A549 treated with AZD9567 at 1 μM for 4 hours (cell line): Measurements from ENCODE around the gene HSPE1. TPM values are rescaled to one million over a fixed set of nuclear protein-coding genes. Genes with fewer than 3 reads are reported as not detected.

ENCODE experiments used
- total RNA-seq: library from RNA; stranded (reverse); fragments of 200-300 nt; extraction: Qiagen RNA extraction; gene quantifications from 5 replicates; pipeline ENCODE4 v1.2.3, GENCODE V29; 2022; ENCODE audit not compliant: insufficient read depth

The HSPE1 gene
- 426 to 847 TPM (median 472 TPM) in 5 replicates for total RNA-seq

GRCh38 chr2:197499594-197500502 lies at the start of gene HSPE1, which contains the start of gene HSPD1:
Gene HSPE1, plus strand, starts transcription at chr2:197500379. Its CDS starts 58 bp downstream, at chr2:197500437.
Gene HSPD1, minus strand, starts transcription at chr2:197499840. Its CDS starts 992 bp downstream, at chr2:197498848.

GRCh38 chr2:197453123-197453913 lies 46.9 kb upstream of the HSPE1 start, which contains the start of gene COQ10B:
Gene COQ10B, plus strand, starts transcription at chr2:197453552. Its CDS starts 9 bp downstream, at chr2:197453561.

GRCh38 chr2:197515739-197516392 lies 15.7 kb downstream of the HSPE1 start, which contains the start of gene MOB4:
Gene MOB4, plus strand, starts transcription at chr2:197516066. Its CDS starts 21 bp downstream, at chr2:197516087.

Other genes starting within 250 kb of the HSPE1 start
- 0.78 to 2.2 TPM (median 1.9 TPM) in 5 replicates for gene ANKRD44, start 189.6 kb upstream of the HSPE1 start, total RNA-seq
- 117 to 174 TPM (median 121 TPM) in 5 replicates for gene SF3B1, start 65.4 kb upstream of the HSPE1 start, total RNA-seq
- 16.4 to 27.7 TPM (median 19.6 TPM) in 5 replicates for gene COQ10B, start 46.8 kb upstream of the HSPE1 start, total RNA-seq
- gene HSPD1, start 539 bp upstream of the HSPE1 start, total RNA-seq: 580 to 843 TPM (median 626 TPM) in 5 replicates
- 17.9 to 38.1 TPM (median 33.2 TPM) in 5 replicates for gene MOB4, start 15.7 kb downstream of the HSPE1 start, total RNA-seq
- 0.02 TPM in 1 of 5 replicates, not detected in the others for gene RFTN2, start 175.2 kb downstream of the HSPE1 start, total RNA-seq
- gene MARS2, start 205.0 kb downstream of the HSPE1 start, total RNA-seq: 13.3 to 14.3 TPM (median 13.7 TPM) in 5 replicates